ENCODE measurements around the gene MARS1. TPM values are rescaled to one million over a fixed set of nuclear protein-coding genes. Genes with fewer than 3 reads are reported as not detected.
A peak's percentile ranks its signal among the peaks of the same experiment; 100 is the strongest.

Gene MARS1
- total and polyA plus RNA-seq, 2 experiments from 2014 or later, result 117 to 147 TPM

DNA sequence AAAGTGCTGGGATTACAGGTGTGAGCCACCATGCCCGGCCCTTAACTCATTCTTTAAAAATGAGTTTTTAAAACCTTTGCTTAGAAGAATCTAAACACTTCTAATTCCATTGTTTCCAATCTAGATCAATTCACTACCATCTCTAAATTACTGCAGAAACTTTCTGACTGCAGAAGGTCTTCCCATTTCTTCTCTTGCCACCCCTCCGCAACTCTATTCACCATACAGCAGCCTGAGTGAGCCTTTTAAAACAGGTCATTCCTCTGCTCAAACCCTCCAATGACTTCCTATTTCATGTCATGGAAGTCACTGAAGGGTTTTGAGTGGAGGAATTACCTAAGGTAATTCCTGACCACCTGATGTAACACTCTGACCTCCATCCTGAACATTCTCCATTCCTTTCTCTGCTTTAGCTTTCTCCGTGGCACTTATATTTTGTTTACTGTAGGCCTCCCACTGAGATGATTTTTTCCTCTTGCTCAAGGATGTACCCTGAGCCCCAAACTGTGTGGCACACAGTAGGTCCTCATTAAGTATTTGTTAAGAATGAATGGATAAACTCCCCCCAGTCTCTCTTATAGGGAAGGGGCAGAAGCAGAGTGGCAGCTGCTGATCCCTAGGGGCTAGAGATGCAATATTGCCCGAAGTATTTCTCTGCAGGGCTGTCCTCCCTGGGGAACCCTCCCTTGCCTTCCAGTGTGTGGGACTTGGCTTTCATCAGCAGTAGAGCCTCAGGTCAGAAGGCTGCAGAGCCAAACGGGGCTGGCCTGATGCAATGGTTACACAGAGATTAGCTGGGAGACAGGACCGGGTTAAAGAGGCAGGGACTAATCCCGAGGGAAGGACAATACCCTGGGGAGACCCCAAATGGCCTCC, 31.3 kb downstream of the MARS1 start:
- Histone ChIP-seq H3K9me2 (replicated peaks; ENCODE audit: insufficient read depth) (no peaks in the 10 kb centered on the region), H3K9me3 (ENCODE audit: low read depth) (no peaks in the 10 kb centered on the region), H4K20me1 (ENCODE audit: insufficient read depth, poor library complexity, severe bottlenecking) (peaks cover 39% of the 10 kb centered on the region), H3K27me3 (no peaks in the 10 kb centered on the region), H3K4me2 (peak overlapping the region; percentile 93), H3K79me2 (peaks cover 40% of the 10 kb centered on the region), H3K4me1 (ENCODE audit: insufficient read depth) (peaks cover 16% of the 10 kb centered on the region), H3K36me3 (replicated peaks; ENCODE audit: insufficient read depth, low read depth) (no peaks in the 10 kb centered on the region), H3K4me3 (peak overlapping the region; percentile 69), H3K27ac (peak overlapping the region; percentile 98), H2AFZ (no peak overlapping the region)
- WGBS (ENCODE audit: low lambda C conversion rate, missing lambda C conversion rate), result 31% methylated on average over 7 of the region's 7 CpGs
- TF ChIP-seq, protein P1, sequence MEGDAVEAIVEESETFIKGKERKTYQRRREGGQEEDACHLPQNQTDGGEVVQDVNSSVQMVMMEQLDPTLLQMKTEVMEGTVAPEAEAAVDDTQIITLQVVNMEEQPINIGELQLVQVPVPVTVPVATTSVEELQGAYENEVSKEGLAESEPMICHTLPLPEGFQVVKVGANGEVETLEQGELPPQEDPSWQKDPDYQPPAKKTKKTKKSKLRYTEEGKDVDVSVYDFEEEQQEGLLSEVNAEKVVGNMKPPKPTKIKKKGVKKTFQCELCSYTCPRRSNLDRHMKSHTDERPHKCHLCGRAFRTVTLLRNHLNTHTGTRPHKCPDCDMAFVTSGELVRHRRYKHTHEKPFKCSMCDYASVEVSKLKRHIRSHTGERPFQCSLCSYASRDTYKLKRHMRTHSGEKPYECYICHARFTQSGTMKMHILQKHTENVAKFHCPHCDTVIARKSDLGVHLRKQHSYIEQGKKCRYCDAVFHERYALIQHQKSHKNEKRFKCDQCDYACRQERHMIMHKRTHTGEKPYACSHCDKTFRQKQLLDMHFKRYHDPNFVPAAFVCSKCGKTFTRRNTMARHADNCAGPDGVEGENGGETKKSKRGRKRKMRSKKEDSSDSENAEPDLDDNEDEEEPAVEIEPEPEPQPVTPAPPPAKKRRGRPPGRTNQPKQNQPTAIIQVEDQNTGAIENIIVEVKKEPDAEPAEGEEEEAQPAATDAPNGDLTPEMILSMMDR (IDR thresholded peaks at IDR 0.05; ENCODE audit: poor library complexity), result no peak
- no peak for TF ChIP-seq EZH2 (IDR thresholded peaks at IDR 0.05; ENCODE audit: borderline replicate concordance)
- no peak for TF ChIP-seq EZH2phosphoT487 (IDR thresholded peaks at IDR 0.05; ENCODE audit: low read depth, severe bottlenecking, unreplicated experiment)
- peak; percentile 46 for DNase-seq (ENCODE audit: low spot score)

DNA sequence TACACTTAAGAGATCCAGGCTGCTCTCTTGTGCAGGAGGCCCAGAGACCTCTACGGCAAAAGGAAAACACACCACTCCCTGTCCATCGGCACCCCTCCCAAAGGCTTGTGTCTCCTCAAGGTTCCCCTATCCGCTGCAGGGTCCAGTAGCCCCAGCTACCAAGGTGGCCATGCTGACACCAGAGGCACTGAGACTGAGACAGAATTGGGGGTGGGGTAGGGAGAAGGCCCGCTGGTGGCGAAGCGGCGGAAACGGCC, 31.9 kb downstream of the MARS1 start:
- H3K79me2 ChIP-seq, result peaks cover 46% of the 10 kb centered on the region
- no peak overlapping the region for H2AFZ ChIP-seq
- H3K36me3 ChIP-seq (replicated peaks; ENCODE audit: insufficient read depth, low read depth), result no peaks in the 10 kb centered on the region
- H3K9me3 ChIP-seq (ENCODE audit: low read depth), result no peaks in the 10 kb centered on the region
- no peaks in the 10 kb centered on the region for H3K9me2 ChIP-seq (replicated peaks; ENCODE audit: insufficient read depth)
- H3K27ac ChIP-seq, result peak overlapping the region; percentile 98
- WGBS (ENCODE audit: low lambda C conversion rate, missing lambda C conversion rate), result 0% methylated on average over 8 of the region's 8 CpGs
- H4K20me1 ChIP-seq (ENCODE audit: insufficient read depth, poor library complexity, severe bottlenecking), result peaks cover 45% of the 10 kb centered on the region
- H3K4me1 ChIP-seq (ENCODE audit: insufficient read depth), result peaks cover 22% of the 10 kb centered on the region
- peak overlapping the region; percentile 93 for H3K4me2 ChIP-seq
- peak overlapping the region; percentile 69 for H3K4me3 ChIP-seq
- TF ChIP-seq, protein P1 (IDR thresholded peaks at IDR 0.05; ENCODE audit: poor library complexity), result no peak
- TF ChIP-seq EZH2phosphoT487 (IDR thresholded peaks at IDR 0.05; ENCODE audit: low read depth, severe bottlenecking, unreplicated experiment), result no peak
- TF ChIP-seq EZH2 (IDR thresholded peaks at IDR 0.05; ENCODE audit: borderline replicate concordance), result no peak
- DNase-seq (ENCODE audit: low spot score), result no peak
- no peaks in the 10 kb centered on the region for H3K27me3 ChIP-seq

DNA sequence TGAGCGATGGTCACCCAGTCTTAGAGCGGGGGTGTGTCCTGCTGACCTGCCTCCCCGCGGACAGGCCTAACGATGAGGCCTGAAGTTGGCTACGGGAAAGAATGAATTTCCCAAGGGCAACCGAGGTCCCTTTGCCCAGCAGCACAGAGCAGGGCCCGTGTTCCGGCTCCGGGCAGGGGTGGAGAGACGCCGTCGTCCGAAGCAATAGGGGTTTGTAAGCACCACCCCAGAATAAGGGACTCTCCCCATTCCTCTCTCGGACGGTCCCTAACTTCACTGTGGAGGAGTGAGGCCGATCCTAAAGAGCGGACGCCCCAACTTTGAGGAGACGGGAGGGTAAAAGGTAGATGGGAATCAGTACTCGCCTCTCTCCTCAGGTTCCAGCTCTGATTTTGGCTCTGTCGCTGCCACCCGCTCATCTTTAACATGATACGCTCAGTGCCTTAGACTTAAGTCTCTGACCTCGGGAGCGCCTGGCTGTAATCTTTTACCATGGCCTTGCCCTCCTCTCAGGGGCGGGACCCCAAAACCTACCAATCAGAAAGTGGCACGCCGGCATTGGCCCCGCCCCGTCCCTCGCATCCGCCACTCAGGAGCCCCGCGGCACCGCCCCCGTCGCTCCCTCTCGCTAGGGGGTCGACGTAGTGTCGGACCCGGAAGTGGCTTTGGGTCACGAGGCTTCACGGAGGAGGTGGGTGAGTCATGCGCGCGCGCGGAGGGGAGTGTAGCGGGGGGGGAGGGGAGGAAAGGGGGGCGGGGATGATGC, 32.4 kb downstream of the MARS1 start, which contains the start of gene DDIT3:
Gene DDIT3 (minus strand): TSS at position 462 of the 766 bp plus-strand sequence. CDS start 3,108 bp downstream, outside the sequence.
- Histone ChIP-seq H3K4me3 (peak within 1 kb of the TSS; percentile 69), H3K4me1 (ENCODE audit: insufficient read depth) (peaks cover 27% of the 10 kb centered on the region), H3K27me3 (no peaks in the 10 kb centered on the region), H4K20me1 (ENCODE audit: insufficient read depth, poor library complexity, severe bottlenecking) (peaks cover 49% of the 10 kb centered on the region), H3K9me3 (ENCODE audit: low read depth) (no peaks in the 10 kb centered on the region), H2AFZ (peak within 1 kb of the TSS; percentile 45), H3K36me3 (replicated peaks; ENCODE audit: insufficient read depth, low read depth) (no peaks in the 10 kb centered on the region), H3K9me2 (replicated peaks; ENCODE audit: insufficient read depth) (no peaks in the 10 kb centered on the region), H3K27ac (peak within 1 kb of the TSS; percentile 99), H3K4me2 (peak within 1 kb of the TSS; percentile 93), H3K79me2 (peaks cover 51% of the 10 kb centered on the region)
- DNase-seq (ENCODE audit: low spot score), result peak; percentile 100
- TF ChIP-seq EZH2 (IDR thresholded peaks at IDR 0.05; ENCODE audit: borderline replicate concordance) (no peak), EZH2phosphoT487 (IDR thresholded peaks at IDR 0.05; ENCODE audit: low read depth, severe bottlenecking, unreplicated experiment) (no peak)
- TF ChIP-seq, protein P1 (IDR thresholded peaks at IDR 0.05; ENCODE audit: poor library complexity), result no peak
- under 1% methylated on average over 43 of the region's 52 CpGs for WGBS (ENCODE audit: low lambda C conversion rate, missing lambda C conversion rate)

All from hepatocyte (in vitro differentiated cells).